GM10847 (cell line): ENCODE results near the gene SMCO4.

Source experiments
- POLR2A ChIP-seq: IDR thresholded peaks from 2 replicates; pipeline ENCODE4 v1.6.1; 2011; ENCODE audit not compliant: insufficient read length; ENCODE audit errors: extremely low read depth

The SMCO4 gene

GRCh38 chr11:93480756-93481155 is 62.4 kb downstream of the SMCO4 start:
- TF ChIP-seq POLR2A = no peak

GRCh38 chr11:93480256-93480655 is 62.9 kb downstream of the SMCO4 start:
- TF ChIP-seq POLR2A = no peak

- no peak for TF ChIP-seq POLR2A
Measured at GRCh38 chr11:93478841-93479240, 64.3 kb downstream of the SMCO4 start.

GRCh38 chr11:93477684-93478234 is 65.4 kb downstream of the SMCO4 start:
- no peak for TF ChIP-seq POLR2A

GRCh38 chr11:93476796-93477195 is 66.4 kb downstream of the SMCO4 start:
- TF ChIP-seq POLR2A = no peak

- TF ChIP-seq POLR2A = no peak
Measured at GRCh38 chr11:93474123-93474522, 69.1 kb downstream of the SMCO4 start.

- no peak for TF ChIP-seq POLR2A
Measured at GRCh38 chr11:93468290-93468689, 74.9 kb downstream of the SMCO4 start.

- TF ChIP-seq POLR2A = no peak
Measured at GRCh38 chr11:93467054-93467453, 76.1 kb downstream of the SMCO4 start.

GRCh38 chr11:93464927-93465540 is 78.2 kb downstream of the SMCO4 start:
- no peak for TF ChIP-seq POLR2A

- TF ChIP-seq POLR2A = no peak
Measured at GRCh38 chr11:93458286-93458685, 84.9 kb downstream of the SMCO4 start.

GRCh38 chr11:93444617-93445073 is 98.5 kb downstream of the SMCO4 start:
- TF ChIP-seq POLR2A = no peak

GRCh38 chr11:93432247-93432646 is 110.9 kb downstream of the SMCO4 start:
- TF ChIP-seq POLR2A = no peak
